COLO668 (cell line): Measurements from ENCODE around the gene DOCK9.
"Not testable (repeated sequence)": the region's sequence is repeated elsewhere in the genome, so short reads cannot be mapped to it uniquely, and the experiment has no call there.

Experiments
- DNase-seq: peaks from one replicate; lab custom pipeline; 2025; ENCODE audit not compliant: unreplicated experiment; lab: John Stamatoyannopoulos, UW

The DOCK9 gene

DNA sequence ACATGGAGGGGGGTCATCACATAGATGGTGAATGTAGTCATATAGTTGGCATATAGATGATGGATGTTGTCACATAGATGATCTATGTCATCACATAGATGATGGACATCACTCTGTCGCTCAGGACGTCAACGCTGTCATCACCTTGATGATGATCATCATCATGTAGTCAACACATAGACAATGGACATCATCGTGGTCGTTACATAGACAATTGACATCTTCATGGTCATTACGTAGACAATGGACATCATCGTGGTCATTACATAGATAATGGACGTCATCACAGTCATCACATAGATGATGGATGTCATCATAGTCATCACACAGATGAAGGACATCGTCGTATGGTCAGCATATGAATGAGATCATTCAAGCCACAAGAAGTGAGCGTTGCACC lies 196.8 kb downstream of the DOCK9 start:
- DNase-seq: no peak

- no peak for DNase-seq
These were observed 197.4 kb downstream of the DOCK9 start for GRCh38 chr13:98780451-98780850.

DNA sequence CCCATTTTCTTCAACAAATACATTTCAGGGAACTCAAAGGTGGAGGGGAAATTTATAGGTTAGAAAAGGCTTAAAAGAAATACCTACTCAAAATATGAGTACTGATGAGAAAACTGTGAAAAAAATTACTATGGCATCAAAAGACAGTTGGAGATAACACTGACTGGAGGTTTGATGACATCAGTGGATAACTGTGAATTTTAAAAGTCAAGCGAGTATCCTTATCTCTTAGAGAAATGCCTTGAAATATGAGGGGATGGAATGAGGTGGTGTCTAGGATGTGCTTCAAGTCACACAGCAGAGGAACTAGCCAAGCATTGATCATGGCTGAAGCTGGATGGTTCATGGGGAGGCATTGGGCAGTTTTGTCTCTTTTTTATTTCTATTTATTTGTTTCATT lies 198.2 kb downstream of the DOCK9 start:
- DNase-seq: no peak

DNA sequence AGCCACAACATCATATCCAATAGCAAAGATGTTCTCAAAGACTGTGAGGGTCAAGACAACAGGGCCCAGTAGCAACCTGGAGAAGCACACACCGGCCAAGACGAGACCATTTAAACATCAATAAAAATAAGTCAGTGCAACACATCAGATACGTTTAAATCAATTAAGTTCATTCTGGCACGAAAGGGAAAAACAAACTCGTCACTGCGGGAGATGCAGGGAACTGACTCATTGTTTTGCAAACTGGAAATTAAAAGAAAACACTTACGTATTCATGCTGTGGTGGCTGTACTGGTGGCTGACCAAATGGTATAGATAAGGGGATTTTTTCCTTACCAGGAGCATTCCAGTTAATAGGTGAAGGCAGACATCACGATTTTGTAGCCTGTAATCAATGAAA lies 199.1 kb downstream of the DOCK9 start:
- DNase-seq: no peak

- no peak for DNase-seq
These were observed 201.2 kb downstream of the DOCK9 start for GRCh38 chr13:98776644-98777043.

- no peak for DNase-seq
These were observed 201.8 kb downstream of the DOCK9 start for GRCh38 chr13:98775844-98776598.

DNA sequence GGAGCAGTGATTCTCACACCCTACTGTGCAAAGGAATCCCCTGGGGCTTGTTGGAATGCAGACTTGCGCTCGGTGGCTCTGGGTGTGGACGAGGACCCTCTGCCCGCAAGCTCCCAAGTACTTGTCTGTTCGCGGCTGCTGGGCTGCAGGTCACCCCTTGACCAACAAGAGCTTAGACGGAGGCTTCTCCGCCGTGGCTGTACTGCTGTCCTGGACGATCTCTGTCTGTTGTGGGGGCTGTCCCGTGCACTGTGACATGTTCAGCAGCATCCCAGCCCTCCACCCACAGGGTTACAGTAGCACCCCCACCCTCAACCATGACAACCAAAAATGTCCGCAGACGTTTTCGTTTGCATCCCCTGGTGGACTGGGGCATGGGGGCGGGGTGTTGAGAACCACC lies 202.5 kb downstream of the DOCK9 start:
- DNase-seq: no peak

- DNase-seq: no peak
These were observed 203.1 kb downstream of the DOCK9 start for GRCh38 chr13:98774776-98775175.

DNA sequence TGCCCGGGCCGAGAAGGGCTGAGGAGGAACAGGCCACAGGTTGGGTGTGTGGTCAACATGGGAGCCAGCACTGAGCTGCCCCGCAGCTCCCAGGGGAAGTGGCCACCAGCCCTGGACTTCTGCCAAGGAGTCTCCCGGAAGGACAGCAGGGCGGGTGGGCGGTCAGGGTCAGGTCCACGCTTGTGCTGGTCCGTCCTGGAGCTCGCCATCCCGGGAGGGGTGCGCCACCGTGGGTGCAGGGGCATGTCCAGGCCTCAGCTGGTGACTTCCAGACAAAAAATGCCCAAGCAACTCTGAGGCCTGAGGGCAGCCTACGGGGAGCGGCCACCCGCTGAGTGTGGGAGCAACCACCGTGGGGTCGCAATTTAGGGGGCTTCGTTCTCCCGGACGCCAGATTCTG lies 203.9 kb downstream of the DOCK9 start:
- DNase-seq: no peak

DNA sequence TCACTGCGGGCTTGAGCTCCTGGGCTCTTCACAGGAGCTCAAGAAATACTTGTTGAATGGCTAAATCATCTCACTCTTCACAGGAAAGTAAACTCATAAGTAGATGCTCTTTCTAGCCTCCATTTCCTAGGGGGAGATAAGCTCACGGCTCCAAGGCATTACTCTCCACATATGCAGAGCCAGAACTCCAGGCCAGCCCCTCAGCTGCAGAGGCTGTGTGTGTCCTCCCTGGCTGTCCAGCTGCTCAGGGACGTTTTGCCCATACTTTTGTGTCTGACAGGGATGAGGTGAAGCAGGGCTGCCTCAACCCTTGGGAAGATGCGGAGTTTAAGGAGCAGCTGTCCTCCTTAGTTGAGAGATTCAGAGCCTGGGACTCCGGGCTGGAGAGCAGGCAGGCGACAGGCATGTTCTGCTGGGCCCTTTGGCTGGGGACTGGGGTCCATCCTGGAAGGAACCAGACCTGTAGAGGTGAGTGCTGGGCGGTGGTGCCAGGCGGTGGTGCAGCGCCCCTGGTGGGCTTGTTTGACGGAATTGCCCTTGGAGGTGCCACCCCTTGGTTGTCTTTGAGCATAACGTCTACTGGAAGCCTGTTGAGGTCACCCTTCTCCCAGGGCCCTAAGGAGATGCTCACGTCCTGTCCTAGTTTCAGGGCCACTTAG lies 204.9 kb downstream of the DOCK9 start:
- DNase-seq: no peak

DNA sequence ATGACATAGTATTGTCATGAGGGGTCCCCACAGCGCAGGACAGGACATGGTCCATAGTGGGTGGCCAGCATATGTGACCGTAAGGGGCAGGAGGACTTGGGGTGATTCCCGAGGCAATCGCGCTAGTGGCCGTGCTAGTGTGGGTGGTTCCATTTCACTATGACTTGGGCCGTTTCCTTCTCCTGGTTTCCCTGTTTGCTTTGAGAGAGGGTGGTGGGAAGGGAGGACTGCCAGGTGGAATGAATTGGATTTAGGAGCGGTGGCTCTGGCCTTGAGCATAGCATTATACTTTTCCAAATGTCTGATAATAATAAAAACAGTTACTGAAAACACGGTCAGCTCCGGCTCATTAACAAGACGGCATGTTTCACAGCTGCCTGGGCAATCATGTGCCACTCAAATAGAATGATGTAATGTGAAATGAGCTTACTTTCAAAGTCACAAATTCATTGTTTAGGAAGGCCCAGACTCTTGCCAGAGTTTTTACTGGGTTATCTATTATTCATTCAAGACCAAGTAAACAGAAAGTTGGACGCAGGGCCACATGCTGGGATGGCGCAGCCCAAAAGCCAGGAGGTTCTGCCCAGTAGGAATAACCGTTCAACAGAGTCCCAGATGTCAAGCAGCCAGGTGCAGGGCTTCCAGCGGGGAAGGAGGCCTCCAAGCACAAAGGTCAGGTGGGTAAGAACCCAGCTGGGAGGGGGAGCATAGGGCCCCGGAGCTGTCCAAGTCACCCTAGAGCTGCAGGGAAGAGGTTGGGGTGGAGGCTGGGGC lies 205.8 kb downstream of the DOCK9 start:
- peak; percentile 87 for DNase-seq

GRCh38 chr13:98769736-98770135 lies 208.1 kb downstream of the DOCK9 start:
- DNase-seq: no peak

DNA sequence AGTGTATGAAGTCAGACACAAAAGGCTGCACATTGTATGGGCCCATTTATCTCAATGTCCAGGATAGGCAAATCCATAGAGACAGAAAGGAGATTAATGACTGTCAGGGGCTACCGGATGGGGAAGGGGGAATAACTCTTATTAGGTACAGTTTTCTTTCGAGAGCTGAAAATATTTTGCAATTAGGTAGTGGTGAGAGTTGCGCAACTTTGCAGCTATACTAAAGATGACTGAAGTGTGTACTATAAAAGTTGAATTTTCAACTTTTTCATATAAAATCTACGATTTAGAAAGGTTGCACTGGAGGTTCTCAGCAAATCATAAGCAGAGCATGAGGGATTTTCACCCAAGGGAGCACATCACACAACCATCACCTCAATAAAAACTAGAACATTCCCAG lies 209.3 kb downstream of the DOCK9 start:
- no peak for DNase-seq

DNA sequence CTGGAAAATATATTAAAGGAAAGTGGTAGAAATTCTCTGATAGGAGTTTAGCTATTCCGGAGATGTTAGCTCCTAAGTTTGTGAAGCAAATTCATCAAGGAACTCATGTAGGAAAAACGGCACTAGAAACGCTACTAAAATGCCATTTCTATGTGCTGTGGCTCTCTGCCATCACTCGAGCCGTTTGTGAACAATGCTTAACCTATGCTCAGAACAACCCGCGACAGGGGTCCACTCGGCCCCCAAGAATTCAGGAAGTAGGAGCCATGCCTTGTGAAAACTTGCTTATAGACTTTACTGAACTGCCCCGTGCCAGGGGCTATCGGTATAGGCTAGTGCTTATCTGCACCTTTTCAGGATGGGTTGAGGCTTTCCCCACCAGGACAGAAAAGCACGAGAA lies 211.2 kb downstream of the DOCK9 start:
- no peak for DNase-seq

GRCh38 chr13:98765996-98766519 lies 211.8 kb downstream of the DOCK9 start:
- DNase-seq: peak; percentile 64

GRCh38 chr13:98761986-98762616 lies 215.8 kb downstream of the DOCK9 start:
- DNase-seq: no peak

GRCh38 chr13:98761126-98761985 lies 216.5 kb downstream of the DOCK9 start:
- DNase-seq: no peak

GRCh38 chr13:98755729-98756128 lies 222.1 kb downstream of the DOCK9 start:
- no peak for DNase-seq

DNA sequence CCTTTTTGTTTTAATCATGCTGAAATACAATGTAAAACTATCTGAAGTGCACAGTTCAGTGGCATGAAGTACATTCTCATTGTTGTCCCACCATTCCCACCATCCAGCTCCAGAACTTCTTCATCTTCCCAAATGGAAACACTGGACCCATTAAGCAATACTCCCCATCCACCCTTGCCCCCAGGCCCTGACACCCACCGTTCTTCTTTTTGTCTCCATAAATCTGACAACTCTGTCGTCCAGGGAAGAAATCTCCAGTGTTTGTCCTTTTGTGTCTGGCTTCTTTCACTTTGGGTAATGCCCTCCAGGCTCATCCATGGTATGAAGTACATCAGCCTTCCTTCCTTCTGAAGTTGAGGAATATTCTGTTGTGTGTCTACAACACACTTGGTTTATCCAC lies 222.7 kb downstream of the DOCK9 start:
- DNase-seq: no peak

- DNase-seq: not testable (repeated sequence)
These were observed 223.4 kb downstream of the DOCK9 start for GRCh38 chr13:98754468-98754867.
